ENCODE results near the gene TTC19. TPM values are rescaled to one million over a fixed set of nuclear protein-coding genes. Genes with fewer than 3 reads are reported as not detected.
"Not testable (repeated sequence)": the region's sequence is repeated elsewhere in the genome, so short reads cannot be mapped to it uniquely, and the experiment has no call there.

TTC19 gene
- total RNA-seq, 2 donors from 2014 or later = 46.9 to 49.0 TPM

DNA sequence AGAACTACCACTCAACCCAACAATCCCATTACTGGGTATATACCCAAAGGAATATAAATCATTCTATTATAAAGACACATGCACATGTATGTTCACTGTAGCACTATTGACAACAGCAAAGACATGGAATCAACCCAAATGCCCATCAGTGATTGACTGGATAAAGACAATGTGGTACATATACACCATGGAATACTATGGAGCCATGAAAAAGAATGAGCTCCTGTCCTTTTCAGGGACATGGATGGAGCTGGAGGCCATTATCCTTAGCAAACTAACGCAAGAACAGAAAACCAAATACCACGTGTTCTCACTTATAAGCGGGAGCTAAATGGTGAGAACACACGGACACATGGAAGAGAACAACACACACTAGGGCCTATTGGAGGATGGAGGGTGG lies 55.5 kb downstream of the TTC19 start:
- peaks cover 14% of the 10 kb centered on the region for H3K36me3 Mint-ChIP-seq (ENCODE audit: low read depth)
- DNase-seq; H3K4me3 Mint-ChIP-seq; H3K27ac Mint-ChIP-seq; ATAC-seq; H3K27me3 Mint-ChIP-seq; H3K9me3 ChIP-seq (ENCODE audit: control insufficient read depth, low read length, poor library complexity, severe bottlenecking): not testable (repeated sequence)
- H3K4me1 Mint-ChIP-seq = peaks cover 15% of the 10 kb centered on the region

DNA sequence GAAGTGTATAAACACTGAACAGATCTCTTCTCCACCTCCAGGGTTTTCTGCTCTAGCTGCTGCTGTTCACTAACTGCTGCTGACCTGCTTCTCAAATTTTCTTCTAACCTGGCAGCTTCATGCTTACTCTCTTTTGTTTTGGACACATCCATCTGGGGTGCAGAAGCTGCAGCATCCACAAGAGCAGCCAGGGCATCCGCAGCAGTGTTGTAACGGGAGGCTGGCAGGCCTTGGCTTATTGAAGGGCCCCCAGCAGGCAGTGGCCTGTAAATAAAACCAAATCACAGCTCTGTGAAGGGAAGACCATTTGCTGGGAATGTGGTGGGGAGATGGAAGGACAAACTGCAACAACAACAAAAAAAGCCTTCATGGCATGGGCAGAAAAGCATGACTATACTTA lies 62.0 kb downstream of the TTC19 start:
- H3K9me3 ChIP-seq (ENCODE audit: control insufficient read depth, low read length, poor library complexity, severe bottlenecking) = no peaks in the 10 kb centered on the region
- H3K27me3 Mint-ChIP-seq = no peaks in the 10 kb centered on the region
- DNase-seq = no peak
- ATAC-seq = no peak
- peak overlapping the region; percentile 47 for H3K27ac Mint-ChIP-seq
- H3K36me3 Mint-ChIP-seq (ENCODE audit: low read depth) = peaks cover 13% of the 10 kb centered on the region
- H3K4me1 Mint-ChIP-seq = peaks cover 11% of the 10 kb centered on the region
- H3K4me3 Mint-ChIP-seq = no peak overlapping the region

- Mint-ChIP-seq H3K27ac (peak overlapping the region; percentile 21), H3K27me3 (no peaks in the 10 kb centered on the region), H3K4me3 (no peak overlapping the region), H3K36me3 (ENCODE audit: low read depth) (peaks cover 21% of the 10 kb centered on the region), H3K4me1 (peaks cover 12% of the 10 kb centered on the region)
- ATAC-seq (no peak), DNase-seq (no peak)
- no peaks in the 10 kb centered on the region for H3K9me3 ChIP-seq (ENCODE audit: control insufficient read depth, low read length, poor library complexity, severe bottlenecking)
Observed at GRCh38 chr17:16066125-16066524, 66.5 kb downstream of the TTC19 start.

DNA sequence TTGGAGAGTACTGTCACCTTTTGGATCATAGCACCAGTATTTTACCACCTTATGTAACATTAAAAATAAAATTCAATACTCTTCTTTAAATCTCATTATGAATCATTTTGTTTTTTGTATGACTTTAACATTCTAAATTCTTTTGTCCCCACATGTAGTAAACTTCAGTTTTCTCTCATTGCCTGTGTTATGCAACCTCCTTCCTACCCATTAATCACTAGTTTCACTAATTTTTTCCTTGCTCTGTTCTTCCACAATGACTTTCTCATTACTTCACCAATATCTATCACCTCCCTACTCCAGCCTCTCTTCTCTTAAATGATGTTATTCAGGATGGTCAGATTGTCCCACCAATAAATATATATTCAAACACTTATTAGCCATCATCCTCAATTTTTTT lies 68.7 kb downstream of the TTC19 start:
- DNase-seq (no peak), ATAC-seq (no peak)
- Mint-ChIP-seq H3K27ac (peak overlapping the region; percentile 8), H3K36me3 (ENCODE audit: low read depth) (peaks cover 15% of the 10 kb centered on the region), H3K27me3 (no peaks in the 10 kb centered on the region), H3K4me1 (peaks cover 5% of the 10 kb centered on the region), H3K4me3 (no peak overlapping the region)
- no peaks in the 10 kb centered on the region for H3K9me3 ChIP-seq (ENCODE audit: control insufficient read depth, low read length, poor library complexity, severe bottlenecking)

DNA sequence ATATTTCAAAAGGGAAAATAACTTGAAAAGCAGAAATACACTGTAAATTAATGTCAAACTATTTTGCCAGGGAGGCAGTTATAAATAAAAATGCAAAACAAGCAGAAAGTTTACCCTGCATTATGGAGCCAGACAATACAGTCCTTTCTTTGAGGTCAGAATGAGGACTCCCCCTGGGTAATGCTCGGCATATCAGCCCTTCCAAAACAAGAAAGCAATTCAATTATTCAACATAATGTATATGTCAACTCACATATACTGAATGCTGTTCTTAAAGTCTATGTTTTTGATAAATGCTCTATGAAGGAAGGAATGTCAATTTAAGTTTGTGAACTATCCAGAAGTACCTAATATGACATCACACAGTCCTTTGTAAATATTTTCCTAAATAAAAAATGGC lies 72.4 kb downstream of the TTC19 start:
- no peak for ATAC-seq
- H3K36me3 Mint-ChIP-seq (ENCODE audit: low read depth) = peaks cover 15% of the 10 kb centered on the region
- no peaks in the 10 kb centered on the region for H3K27me3 Mint-ChIP-seq
- H3K9me3 ChIP-seq (ENCODE audit: control insufficient read depth, low read length, poor library complexity, severe bottlenecking) = no peaks in the 10 kb centered on the region
- DNase-seq = no peak
- H3K4me3 Mint-ChIP-seq = no peak overlapping the region
- H3K27ac Mint-ChIP-seq = no peak overlapping the region
- H3K4me1 Mint-ChIP-seq = peaks cover 9% of the 10 kb centered on the region

DNA sequence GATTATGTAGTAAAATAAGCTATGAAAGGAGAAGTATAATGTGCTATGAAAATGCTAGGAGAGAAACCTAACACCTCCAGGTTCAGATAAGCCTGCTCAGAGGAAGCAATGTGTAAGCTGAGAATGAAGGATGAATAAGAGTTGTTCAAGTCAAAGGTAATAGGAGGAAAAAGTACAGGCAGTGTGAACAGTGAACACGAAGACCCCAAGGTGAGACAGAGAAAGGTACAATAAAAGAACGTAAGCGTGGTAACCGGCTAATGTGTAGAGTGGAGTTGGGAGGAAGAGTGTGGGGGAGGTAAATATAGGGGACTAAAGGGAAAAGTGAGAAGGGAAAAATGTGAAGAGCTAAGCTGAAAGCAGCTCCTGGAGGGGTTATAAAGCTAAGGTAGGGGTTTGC lies 74.2 kb downstream of the TTC19 start:
- no peak for ATAC-seq
- Mint-ChIP-seq H3K4me3 (no peak overlapping the region), H3K27me3 (no peaks in the 10 kb centered on the region), H3K27ac (peak overlapping the region; percentile 49), H3K4me1 (peaks cover 7% of the 10 kb centered on the region), H3K36me3 (ENCODE audit: low read depth) (peaks cover 12% of the 10 kb centered on the region)
- no peaks in the 10 kb centered on the region for H3K9me3 ChIP-seq (ENCODE audit: control insufficient read depth, low read length, poor library complexity, severe bottlenecking)
- DNase-seq = no peak

- Mint-ChIP-seq H3K36me3 (ENCODE audit: low read depth) (peaks cover 10% of the 10 kb centered on the region), H3K27ac (peak overlapping the region; percentile 49), H3K27me3 (no peaks in the 10 kb centered on the region), H3K4me3 (no peak overlapping the region), H3K4me1 (peaks cover 7% of the 10 kb centered on the region)
- ATAC-seq = no peak
- no peak for DNase-seq
- H3K9me3 ChIP-seq (ENCODE audit: control insufficient read depth, low read length, poor library complexity, severe bottlenecking) = no peaks in the 10 kb centered on the region
Observed at GRCh38 chr17:16074423-16074822, 74.8 kb downstream of the TTC19 start.

DNA sequence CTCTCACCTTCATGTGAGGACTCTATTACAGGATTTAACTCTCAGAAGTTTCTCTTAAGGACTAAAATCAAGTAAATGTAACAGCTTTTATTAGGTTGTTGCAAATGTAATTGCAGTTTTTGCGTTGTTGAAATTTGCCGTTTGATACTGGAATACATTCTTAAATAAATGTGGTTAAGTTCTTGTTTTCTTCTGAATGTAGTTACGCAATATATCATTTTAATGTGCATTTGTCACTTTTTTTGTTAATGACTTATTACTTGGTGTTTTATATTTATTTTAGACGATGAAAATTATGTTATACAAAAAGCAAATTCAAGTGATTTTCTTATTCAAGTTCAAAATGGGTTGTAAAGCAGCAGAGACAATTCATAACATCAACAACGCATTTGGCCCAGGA lies 76.3 kb downstream of the TTC19 start:
- Mint-ChIP-seq H3K27me3 (no peaks in the 10 kb centered on the region), H3K27ac (peak overlapping the region; percentile 9), H3K4me1 (peaks cover 7% of the 10 kb centered on the region), H3K4me3 (no peak overlapping the region), H3K36me3 (ENCODE audit: low read depth) (peaks cover 11% of the 10 kb centered on the region)
- H3K9me3 ChIP-seq (ENCODE audit: control insufficient read depth, low read length, poor library complexity, severe bottlenecking) = no peaks in the 10 kb centered on the region
- ATAC-seq (no peak), DNase-seq (no peak)

Other genes with a start within 250 kb of the TTC19 start
- gene ADORA2B, start 54.7 kb upstream of the TTC19 start, total RNA-seq = under 1 TPM in 1 of 2 donors, not detected in 1; 0.76 TPM
- gene ZSWIM7, start 120 bp upstream of the TTC19 start, total RNA-seq = 10 to 100 TPM; 15.4 to 17.5 TPM
- gene NCOR1, start 215.7 kb downstream of the TTC19 start, total RNA-seq = 100 to 1,000 TPM; 155 to 161 TPM
- gene PIGL, start 217.4 kb downstream of the TTC19 start, total RNA-seq = 10 to 100 TPM; 54.5 to 69.0 TPM

Measured in T-helper 17 cell (primary cell).